ENCODE data around the gene NLRP4. TPM values are rescaled to one million over a fixed set of nuclear protein-coding genes. Genes with fewer than 3 reads are reported as not detected.
"Not testable (repeated sequence)": the region's sequence is repeated elsewhere in the genome, so short reads cannot be mapped to it uniquely, and the experiment has no call there.

Gene NLRP4
- total and polyA plus RNA-seq, 10 of the 15 experiments (the other 5 are each of a cell fraction or from before 2014, with no cell fraction given), result 0.07 to 9.6 (median 0.29) TPM; not detected in 6

DNA sequence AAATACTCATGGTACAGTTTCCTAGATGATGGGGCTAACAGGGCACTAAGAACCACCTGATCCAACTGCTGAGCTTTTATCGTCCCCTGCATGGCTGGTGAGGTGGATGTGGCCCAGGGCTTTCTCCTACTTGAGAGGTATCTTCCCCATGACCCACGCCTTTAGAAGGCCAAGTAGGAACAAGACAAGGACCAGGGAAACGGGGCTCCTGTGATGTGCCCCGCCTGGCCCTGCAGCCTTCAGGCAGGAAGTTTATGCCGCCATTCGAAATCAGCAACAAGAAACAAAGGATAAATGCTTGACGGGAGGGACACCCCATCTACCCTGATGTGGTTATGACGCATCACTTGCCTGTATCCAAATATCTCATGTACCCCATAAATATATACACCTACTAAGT lies 91.7 kb downstream of the NLRP4 start:
- no TSS peak for BruUV-seq (replicated peaks)
- H3K4me3 ChIP-seq, result no peak overlapping the region
- no peak for ATAC-seq
- in situ Hi-C loops (cut with MboI), result no loop called here
- no peak overlapping the region for H2AFZ ChIP-seq (ENCODE audit: control insufficient read depth, low read depth, low read length)
- RAD21 ChIA-PET (ENCODE audit: unreplicated experiment), result no interaction called here
- H4K20me1 ChIP-seq (ENCODE audit: control insufficient read depth, insufficient read depth), result no peaks in the 10 kb centered on the region
- no peaks in the 10 kb centered on the region for H3K36me3 ChIP-seq (ENCODE audit: control insufficient read depth in 2 of 2, insufficient read depth in 2 of 2, low read length in 1 of 2)
- H3K9ac ChIP-seq (ENCODE audit: control insufficient read depth, insufficient read depth, low read length), result no peak overlapping the region
- DNase-seq (ENCODE audit: low read depth, low spot score), result no peak
- intact Hi-C loops (cut with micrococcal nuclease; ENCODE audit: unreplicated experiment), result no loop called here
- SMC1A ChIA-PET (ENCODE audit: uncharacterized antibody, unreplicated experiment), result no interaction called here
- H3K79me2 ChIP-seq (ENCODE audit: control insufficient read depth, insufficient read depth, low read length), result no peaks in the 10 kb centered on the region
- no peaks in the 10 kb centered on the region for H3K4me1 ChIP-seq (ENCODE audit: control insufficient read depth, insufficient read depth, low read length)
- FAIRE-seq, result no peak
- POLR2A ChIA-PET, result no interaction called here
- no peak overlapping the region for H3K4me2 ChIP-seq (ENCODE audit: control insufficient read depth, insufficient read depth)
- H3K27me3 ChIP-seq (replicated peaks in 1 of 2; ENCODE audit: control insufficient read depth in 2 of 2, insufficient read depth in 2 of 2, low read length in 1 of 2), result no peaks in the 10 kb centered on the region
- no peak overlapping the region for H3K27ac ChIP-seq (ENCODE audit: control insufficient read depth, insufficient read depth)
- TF ChIP-seq, protein P1, sequence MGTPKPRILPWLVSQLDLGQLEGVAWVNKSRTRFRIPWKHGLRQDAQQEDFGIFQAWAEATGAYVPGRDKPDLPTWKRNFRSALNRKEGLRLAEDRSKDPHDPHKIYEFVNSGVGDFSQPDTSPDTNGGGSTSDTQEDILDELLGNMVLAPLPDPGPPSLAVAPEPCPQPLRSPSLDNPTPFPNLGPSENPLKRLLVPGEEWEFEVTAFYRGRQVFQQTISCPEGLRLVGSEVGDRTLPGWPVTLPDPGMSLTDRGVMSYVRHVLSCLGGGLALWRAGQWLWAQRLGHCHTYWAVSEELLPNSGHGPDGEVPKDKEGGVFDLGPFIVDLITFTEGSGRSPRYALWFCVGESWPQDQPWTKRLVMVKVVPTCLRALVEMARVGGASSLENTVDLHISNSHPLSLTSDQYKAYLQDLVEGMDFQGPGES (IDR thresholded peaks at IDR 0.05), result no peak
- TF ChIP-seq BACH1 (IDR thresholded peaks at IDR 0.05; ENCODE audit: borderline replicate concordance) (no peak), TCF12 (IDR thresholded peaks at IDR 0.05; ENCODE audit: low read depth, low read length) (no peak)
- TF ChIP-seq, protein P2, sequence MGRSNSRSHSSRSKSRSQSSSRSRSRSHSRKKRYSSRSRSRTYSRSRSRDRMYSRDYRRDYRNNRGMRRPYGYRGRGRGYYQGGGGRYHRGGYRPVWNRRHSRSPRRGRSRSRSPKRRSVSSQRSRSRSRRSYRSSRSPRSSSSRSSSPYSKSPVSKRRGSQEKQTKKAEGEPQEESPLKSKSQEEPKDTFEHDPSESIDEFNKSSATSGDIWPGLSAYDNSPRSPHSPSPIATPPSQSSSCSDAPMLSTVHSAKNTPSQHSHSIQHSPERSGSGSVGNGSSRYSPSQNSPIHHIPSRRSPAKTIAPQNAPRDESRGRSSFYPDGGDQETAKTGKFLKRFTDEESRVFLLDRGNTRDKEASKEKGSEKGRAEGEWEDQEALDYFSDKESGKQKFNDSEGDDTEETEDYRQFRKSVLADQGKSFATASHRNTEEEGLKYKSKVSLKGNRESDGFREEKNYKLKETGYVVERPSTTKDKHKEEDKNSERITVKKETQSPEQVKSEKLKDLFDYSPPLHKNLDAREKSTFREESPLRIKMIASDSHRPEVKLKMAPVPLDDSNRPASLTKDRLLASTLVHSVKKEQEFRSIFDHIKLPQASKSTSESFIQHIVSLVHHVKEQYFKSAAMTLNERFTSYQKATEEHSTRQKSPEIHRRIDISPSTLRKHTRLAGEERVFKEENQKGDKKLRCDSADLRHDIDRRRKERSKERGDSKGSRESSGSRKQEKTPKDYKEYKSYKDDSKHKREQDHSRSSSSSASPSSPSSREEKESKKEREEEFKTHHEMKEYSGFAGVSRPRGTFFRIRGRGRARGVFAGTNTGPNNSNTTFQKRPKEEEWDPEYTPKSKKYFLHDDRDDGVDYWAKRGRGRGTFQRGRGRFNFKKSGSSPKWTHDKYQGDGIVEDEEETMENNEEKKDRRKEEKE (IDR thresholded peaks at IDR 0.05), result no peak
- no peaks in the 10 kb centered on the region; the same call in 2 of the 3 replicates for H3K9me3 ChIP-seq (replicated peaks; ENCODE audit: control insufficient read depth, insufficient read depth, low read length)
- 62% methylated on average over 8 of the region's 8 CpGs for WGBS (ENCODE audit: insufficient coverage, insufficient replicate concordance, low lambda C conversion rate, missing lambda C conversion rate)
- CTCF ChIA-PET, result no interaction called here

DNA sequence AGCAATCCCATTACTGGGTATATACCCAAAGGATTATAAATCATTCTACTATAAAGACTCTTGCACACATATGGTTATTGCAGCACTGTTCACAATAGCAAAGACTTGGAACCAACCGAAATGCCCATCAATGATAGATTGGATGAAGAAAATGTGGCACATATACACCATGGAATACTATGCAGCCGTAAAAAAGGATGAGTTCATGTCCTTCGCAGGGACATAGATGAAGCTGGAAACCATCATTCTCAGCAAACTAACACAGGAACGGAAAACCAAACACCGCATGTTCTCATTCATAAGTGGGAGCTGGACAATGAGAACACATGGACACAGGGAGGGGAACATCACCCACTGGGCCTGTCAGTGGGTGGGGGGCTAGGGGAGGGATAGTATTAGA lies 92.9 kb downstream of the NLRP4 start:
- WGBS (ENCODE audit: insufficient coverage, insufficient replicate concordance, low lambda C conversion rate, missing lambda C conversion rate), result 77% methylated on average over 5 of the region's 5 CpGs
- CTCF ChIA-PET; RAD21 ChIA-PET (ENCODE audit: unreplicated experiment): not testable (repeated sequence)

More for the DNA sequence above, 92.9 kb downstream of the NLRP4 start:
- H3K9ac ChIP-seq (ENCODE audit: control insufficient read depth, insufficient read depth, low read length); SMC1A ChIA-PET (ENCODE audit: uncharacterized antibody, unreplicated experiment); H3K36me3 ChIP-seq (ENCODE audit: control insufficient read depth in 2 of 2, insufficient read depth in 2 of 2, low read length in 1 of 2); ATAC-seq; FAIRE-seq; DNase-seq (ENCODE audit: low read depth, low spot score); H3K9me3 ChIP-seq (replicated peaks; ENCODE audit: control insufficient read depth, insufficient read depth, low read length); H3K4me2 ChIP-seq (ENCODE audit: control insufficient read depth, insufficient read depth); H3K27me3 ChIP-seq (replicated peaks in 1 of 2; ENCODE audit: control insufficient read depth in 2 of 2, insufficient read depth in 2 of 2, low read length in 1 of 2); BruUV-seq (replicated peaks); intact Hi-C loops (cut with micrococcal nuclease; ENCODE audit: unreplicated experiment); H3K79me2 ChIP-seq (ENCODE audit: control insufficient read depth, insufficient read depth, low read length); H2AFZ ChIP-seq (ENCODE audit: control insufficient read depth, low read depth, low read length); H4K20me1 ChIP-seq (ENCODE audit: control insufficient read depth, insufficient read depth); H3K4me1 ChIP-seq (ENCODE audit: control insufficient read depth, insufficient read depth, low read length); in situ Hi-C loops (cut with MboI); H3K4me3 ChIP-seq; POLR2A ChIA-PET; H3K27ac ChIP-seq (ENCODE audit: control insufficient read depth, insufficient read depth): not testable (repeated sequence)

All from GM12878 (cell line).